ENCODE measurements around the gene MYH14. TPM values are rescaled to one million over a fixed set of nuclear protein-coding genes. Genes with fewer than 3 reads are reported as not detected.

MYH14 gene
- total and polyA plus RNA-seq, 2 of the 8 experiments (the other 6 are each of a cell fraction or from before 2014, with no cell fraction given) = 17.3 to 28.6 TPM

DNA sequence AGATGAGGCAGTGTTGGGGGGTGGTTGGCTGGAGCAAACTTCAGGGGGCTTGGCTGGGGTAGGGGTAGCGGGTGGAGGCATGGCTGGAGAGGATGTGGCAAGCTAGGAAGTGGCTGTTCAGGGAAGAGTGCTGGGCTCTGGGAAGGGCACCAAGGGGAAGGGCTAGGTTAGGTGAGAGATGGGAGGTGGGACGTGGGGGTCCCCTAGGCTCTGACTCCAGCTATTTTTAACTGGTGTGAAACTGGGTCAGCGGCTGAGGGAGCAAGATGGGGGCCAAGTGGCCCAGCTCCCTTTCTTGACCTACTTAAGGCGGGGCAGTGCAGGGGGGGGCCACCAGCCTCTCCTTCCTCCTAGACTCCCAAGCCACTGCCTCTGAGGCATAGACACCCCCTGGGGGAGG lies 118.4 kb downstream of the MYH14 start:
- ChIA-PET POLR2A (ENCODE audit: partially characterized antibody) (interaction anchor here (0.6 to 1.6 kb wide), 6 partner anchors 7 to 53 kb away, joined by 3 to 6 read pairs (median 4); partner anchors contain the start of gene KCNC3), CTCF (ENCODE audit: partially characterized antibody) (interaction anchor here (0.6 to 1.1 kb wide), 4 partner anchors 17 to 69 kb away, joined by 3 to 5 read pairs (median 3); no protein-coding TSS in a partner anchor)
- no peak for FAIRE-seq
- Histone ChIP-seq H2BK15ac (ENCODE audit: low read length) (no peak overlapping the region), H3K27me3 (replicated peaks in 1 of 4; ENCODE audit: control insufficient read depth in 3 of 4, extremely low read depth in 1 of 4, insufficient read depth in 3 of 4, low read length in 3 of 4) (peaks cover 0 to 2% (median 0%) of the 10 kb centered on the region in 4 experiments; a peak in 1 of 7 replicates), H4K91ac (replicated peaks; ENCODE audit: insufficient read length, low read length) (no peak overlapping the region), H2BK20ac (ENCODE audit: low read length) (no peak overlapping the region), H3K56ac (replicated peaks; ENCODE audit: insufficient read length, low read depth, low read length) (no peak overlapping the region), H3K23me2 (ENCODE audit: low read depth, low read length) (peaks cover 12% of the 10 kb centered on the region; the same call in 1 of the 2 replicates), H2BK12ac (ENCODE audit: low read depth, low read length) (no peak overlapping the region), H3K9me3 (ENCODE audit: insufficient read depth in 2 of 2, low read depth in 1 of 2, low read length in 1 of 2) (no peaks in the 10 kb centered on the region), H3K4me1 (replicated peaks in 1 of 4; ENCODE audit: control insufficient read depth in 3 of 4, insufficient read depth in 4 of 4, low read length in 3 of 4) (peaks cover 0 to 9% (median 6%) of the 10 kb centered on the region in 4 experiments; a peak in 6 of 7 replicates), H3K79me2 (ENCODE audit: control insufficient read depth in 1 of 2, insufficient read depth in 2 of 2, low read length in 2 of 2) (no peaks in the 10 kb centered on the region; a peak in 1 of 4 replicates), H2AFZ (ENCODE audit: low read length) (no peak overlapping the region), H3K14ac (ENCODE audit: insufficient read length) (no peak overlapping the region), H3K23ac (ENCODE audit: insufficient read length) (no peak overlapping the region), H3K79me1 (ENCODE audit: low read depth, low read length) (peaks cover 6% of the 10 kb centered on the region; the same call in 1 of the 2 replicates), H4K20me1 (replicated peaks in 1 of 2; ENCODE audit: control insufficient read depth in 1 of 2, insufficient read depth in 2 of 2, low read length in 2 of 2) (peaks cover 14 to 18% of the 10 kb centered on the region in 2 experiments), H3K36me3 (ENCODE audit: control insufficient read depth in 2 of 4, insufficient read depth in 4 of 4, low read length in 3 of 4) (peaks cover 3 to 13% (median 5%) of the 10 kb centered on the region in 4 experiments; a peak in 5 of 8 replicates), H3K4me2 (ENCODE audit: insufficient read depth in 1 of 2, low read depth in 2 of 2, low read length in 2 of 2) (no peak overlapping the region), H2BK5ac (ENCODE audit: low read depth, low read length) (no peak overlapping the region), H3K27ac (ENCODE audit: low read depth, low read length) (no peak overlapping the region), H4K5ac (ENCODE audit: insufficient read length, low read depth, low read length) (no peak overlapping the region), H2BK120ac (replicated peaks; ENCODE audit: low read depth, low read length) (no peak overlapping the region), H3K4me3 (ENCODE audit: extremely low read depth in 1 of 4, insufficient read depth in 2 of 4, low read depth in 3 of 4, low read length in 4 of 4) (no peak overlapping the region), H3K4ac (replicated peaks; ENCODE audit: insufficient read length, low read depth, low read length) (no peak overlapping the region), H3K9ac (replicated peaks in 1 of 4; ENCODE audit: extremely low read depth in 1 of 4, low read depth in 3 of 4, low read length in 3 of 4) (no peak overlapping the region), H3K18ac (ENCODE audit: extremely low read depth, low read length) (no peak overlapping the region), H2AK5ac (ENCODE audit: low read depth, low read length) (no peak overlapping the region), H4K8ac (ENCODE audit: extremely low read depth, insufficient read depth, low read length) (no peak overlapping the region)
- DNase-seq (ENCODE audit: low read depth in 1 of 2, low spot score in 2 of 2) = no peak
- WGBS, 2 experiments (ENCODE audit: extremely low coverage in 1 of 2, insufficient coverage in 1 of 2, insufficient read length in 1 of 2, insufficient replicate concordance in 2 of 2, low coverage in 1 of 2, low lambda C conversion rate in 2 of 2, missing lambda C conversion rate in 1 of 2) = 79% methylated on average over 2 of the region's 4 CpGs; no CpG with 5 or more reads in 1 of the 2 experiments
- TF ChIP-seq KDM4A (IDR thresholded peaks at IDR 0.05; ENCODE audit: low read depth, low read length, severe bottlenecking) (no peak), EP300 (IDR thresholded peaks at IDR 0.05; ENCODE audit: borderline replicate concordance in 1 of 2, low read depth in 2 of 2, low read length in 2 of 2) (no peak), RNF2 (IDR thresholded peaks at IDR 0.05; ENCODE audit: borderline replicate concordance, low read depth, low read length, missing control alignments, poor library complexity, severe bottlenecking) (no peak), KDM5A (IDR thresholded peaks at IDR 0.05; ENCODE audit: low read length) (no peak), NRF1 (IDR thresholded peaks at IDR 0.05; ENCODE audit: low read depth, low read length) (no peak), BRCA1 (IDR thresholded peaks at IDR 0.05; ENCODE audit: low read depth, low read length) (no peak), BCL11A (IDR thresholded peaks at IDR 0.05; ENCODE audit: low read depth in 2 of 2, low read length in 2 of 2) (no peak)
- TF ChIP-seq, protein P1, sequence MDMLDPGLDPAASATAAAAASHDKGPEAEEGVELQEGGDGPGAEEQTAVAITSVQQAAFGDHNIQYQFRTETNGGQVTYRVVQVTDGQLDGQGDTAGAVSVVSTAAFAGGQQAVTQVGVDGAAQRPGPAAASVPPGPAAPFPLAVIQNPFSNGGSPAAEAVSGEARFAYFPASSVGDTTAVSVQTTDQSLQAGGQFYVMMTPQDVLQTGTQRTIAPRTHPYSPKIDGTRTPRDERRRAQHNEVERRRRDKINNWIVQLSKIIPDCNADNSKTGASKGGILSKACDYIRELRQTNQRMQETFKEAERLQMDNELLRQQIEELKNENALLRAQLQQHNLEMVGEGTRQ (IDR thresholded peaks at IDR 0.05; ENCODE audit: low read length) = no peak
